Measurements from ENCODE around the gene S100PBP.

The S100PBP gene

DNA sequence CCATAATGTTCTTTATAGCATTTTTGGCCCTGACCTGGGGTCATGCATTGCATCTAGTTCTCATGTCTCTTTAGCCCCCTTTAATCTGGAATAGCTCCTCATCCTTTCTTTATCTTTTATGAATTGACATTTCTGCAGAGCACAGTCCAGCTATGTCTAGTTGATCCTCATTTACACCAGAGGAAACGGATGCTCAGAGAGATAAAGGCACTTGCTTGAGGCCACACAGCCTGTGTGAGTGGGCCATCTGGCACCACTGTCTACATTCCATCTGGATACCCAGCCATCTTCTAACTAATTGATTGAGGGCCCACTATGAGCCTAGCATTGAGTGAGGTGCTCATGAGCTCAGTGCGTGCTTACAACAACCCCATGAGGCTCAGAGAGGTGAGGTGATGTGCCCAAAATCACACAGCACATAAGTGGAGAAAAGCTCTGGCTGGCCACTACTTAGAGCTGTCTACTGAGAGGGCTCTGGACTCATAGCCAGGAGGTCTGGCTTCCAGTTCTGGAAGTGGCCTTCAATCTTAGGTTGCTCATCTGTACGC is 72.4 kb downstream of the S100PBP start:
- no peak overlapping the region for H3K4me3 ChIP-seq (ENCODE audit: low read depth, low read length)
- TF ChIP-seq, protein P1, sequence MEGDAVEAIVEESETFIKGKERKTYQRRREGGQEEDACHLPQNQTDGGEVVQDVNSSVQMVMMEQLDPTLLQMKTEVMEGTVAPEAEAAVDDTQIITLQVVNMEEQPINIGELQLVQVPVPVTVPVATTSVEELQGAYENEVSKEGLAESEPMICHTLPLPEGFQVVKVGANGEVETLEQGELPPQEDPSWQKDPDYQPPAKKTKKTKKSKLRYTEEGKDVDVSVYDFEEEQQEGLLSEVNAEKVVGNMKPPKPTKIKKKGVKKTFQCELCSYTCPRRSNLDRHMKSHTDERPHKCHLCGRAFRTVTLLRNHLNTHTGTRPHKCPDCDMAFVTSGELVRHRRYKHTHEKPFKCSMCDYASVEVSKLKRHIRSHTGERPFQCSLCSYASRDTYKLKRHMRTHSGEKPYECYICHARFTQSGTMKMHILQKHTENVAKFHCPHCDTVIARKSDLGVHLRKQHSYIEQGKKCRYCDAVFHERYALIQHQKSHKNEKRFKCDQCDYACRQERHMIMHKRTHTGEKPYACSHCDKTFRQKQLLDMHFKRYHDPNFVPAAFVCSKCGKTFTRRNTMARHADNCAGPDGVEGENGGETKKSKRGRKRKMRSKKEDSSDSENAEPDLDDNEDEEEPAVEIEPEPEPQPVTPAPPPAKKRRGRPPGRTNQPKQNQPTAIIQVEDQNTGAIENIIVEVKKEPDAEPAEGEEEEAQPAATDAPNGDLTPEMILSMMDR (conservative IDR thresholded peaks at IDR 0.05; ENCODE audit: low read depth, low read length): no peak
- no peak for DNase-seq (ENCODE audit: low read depth)

DNA sequence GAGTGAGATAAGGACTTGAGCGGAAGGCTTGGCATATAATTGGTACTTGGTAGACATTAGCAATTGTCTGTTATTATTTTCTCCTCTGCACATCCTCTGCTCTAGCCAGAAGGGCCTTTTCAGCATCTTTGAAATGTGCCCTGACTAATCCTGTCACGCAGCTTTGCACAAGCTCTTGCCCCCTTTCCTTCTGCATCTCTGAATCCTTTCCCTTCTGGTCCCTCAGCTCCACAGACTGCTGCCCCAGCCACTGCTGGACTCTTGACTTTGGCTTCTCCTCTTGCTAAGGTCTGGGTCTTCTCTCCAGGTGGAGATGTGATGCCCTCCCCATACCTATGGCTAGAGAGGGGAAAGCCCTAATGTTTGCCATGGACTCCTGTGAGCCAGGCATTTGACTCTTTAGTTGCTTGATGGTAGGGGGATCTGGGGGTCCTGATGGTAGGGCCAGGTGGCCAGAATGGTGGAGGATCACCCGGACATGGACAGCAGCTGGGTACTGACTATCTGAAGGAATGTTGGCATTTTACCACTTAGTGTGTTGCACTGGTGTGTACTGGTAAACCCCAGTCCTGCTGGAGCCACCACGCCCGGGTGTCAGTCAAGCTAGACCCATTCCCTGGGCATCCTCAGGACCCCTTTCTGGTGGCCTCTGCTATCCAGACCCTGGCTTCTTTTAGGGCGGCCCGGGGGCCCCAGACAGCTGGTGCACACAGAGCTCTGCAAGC is 73.2 kb downstream of the S100PBP start:
- no peak overlapping the region for H3K4me3 ChIP-seq (ENCODE audit: low read depth, low read length)
- TF ChIP-seq, protein P1 (conservative IDR thresholded peaks at IDR 0.05; ENCODE audit: low read depth, low read length): no peak
- no peak for DNase-seq (ENCODE audit: low read depth)

DNA sequence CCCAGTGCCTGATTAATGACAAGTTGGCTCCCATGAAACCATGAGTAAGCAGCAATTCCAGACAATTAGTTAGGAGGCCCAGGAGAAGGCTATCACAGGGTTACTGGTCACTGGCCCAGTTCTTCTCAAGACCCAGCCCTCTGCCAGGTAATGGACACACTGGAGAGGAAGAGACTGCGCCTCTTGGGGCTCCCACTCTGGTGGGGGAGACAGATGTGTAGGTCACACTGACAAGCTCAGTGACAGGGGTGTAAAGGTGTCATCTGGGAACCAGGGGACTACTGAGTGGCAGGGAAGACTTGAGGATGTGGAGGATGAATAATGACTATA is 73.8 kb downstream of the S100PBP start:
- no peak for DNase-seq (ENCODE audit: low read depth)
- TF ChIP-seq, protein P1 (conservative IDR thresholded peaks at IDR 0.05; ENCODE audit: low read depth, low read length): no peak
- no peak overlapping the region for H3K4me3 ChIP-seq (ENCODE audit: low read depth, low read length)

DNA sequence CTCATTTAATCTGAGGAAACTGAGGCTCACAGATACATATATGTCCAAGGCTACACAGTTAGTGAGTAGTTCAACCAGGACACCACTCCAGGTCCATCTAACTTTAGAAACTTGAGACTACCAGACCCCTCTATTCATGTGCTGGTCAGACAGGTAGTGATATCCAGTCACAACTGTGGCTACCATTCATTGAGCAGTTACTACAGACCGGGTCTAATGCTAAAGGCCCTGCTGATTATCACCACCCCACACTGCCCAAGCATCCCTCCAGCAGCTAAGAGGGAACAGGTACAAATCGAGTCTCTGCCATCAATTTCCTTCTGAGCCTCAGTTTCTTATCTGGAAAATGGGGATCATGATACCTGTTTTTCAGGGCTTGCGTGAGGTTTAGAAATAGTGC is 74.2 kb downstream of the S100PBP start:
- TF ChIP-seq, protein P1 (conservative IDR thresholded peaks at IDR 0.05; ENCODE audit: low read depth, low read length): no peak
- H3K4me3 ChIP-seq (ENCODE audit: low read depth, low read length): no peak overlapping the region
- DNase-seq (ENCODE audit: low read depth): no peak

DNA sequence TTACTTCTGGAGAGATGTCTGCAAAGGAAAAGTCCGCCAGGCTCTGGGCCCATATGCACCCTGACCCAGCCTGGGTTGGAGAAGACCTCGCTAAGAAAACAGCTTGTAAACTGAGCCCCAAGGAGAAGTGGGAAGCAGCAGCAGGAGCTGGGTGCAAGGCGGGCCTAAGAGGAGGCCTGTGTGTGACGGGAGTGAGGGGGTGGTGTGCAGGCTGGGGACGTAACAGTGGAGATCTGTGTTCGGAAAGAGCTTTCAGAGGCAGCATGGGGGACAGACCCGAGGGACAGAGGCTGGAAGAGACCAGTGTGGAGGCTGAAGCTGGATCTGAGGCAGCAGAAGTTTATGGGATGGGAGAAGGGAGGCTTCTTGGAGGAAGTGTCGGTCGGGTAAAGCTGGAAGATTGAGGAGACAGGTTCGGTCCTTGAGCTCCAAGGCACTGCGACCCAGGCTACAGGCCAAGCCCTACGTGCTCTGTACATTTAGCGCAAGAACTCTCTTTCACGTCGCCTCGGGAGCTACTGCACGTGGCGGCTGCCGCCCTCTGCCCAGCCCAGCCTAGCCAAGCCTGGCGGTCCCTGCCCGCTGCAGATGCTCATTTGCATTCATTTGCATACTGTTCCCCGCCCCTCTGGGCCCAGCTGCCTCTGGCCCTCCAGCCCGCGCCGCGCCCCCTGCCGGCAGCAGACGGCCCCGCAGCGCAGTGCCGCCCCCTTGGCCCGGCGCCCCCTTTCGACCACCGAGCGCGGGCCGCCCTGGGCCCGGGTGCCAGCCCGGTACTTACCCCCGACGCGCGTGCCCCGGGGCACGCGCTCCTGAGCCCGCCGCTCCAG is 75.1 kb downstream of the S100PBP start:
- peak overlapping the region; percentile 49 for H3K4me3 ChIP-seq (ENCODE audit: low read depth, low read length)
- peak; percentile 21 for DNase-seq (ENCODE audit: low read depth)
- TF ChIP-seq, protein P1 (conservative IDR thresholded peaks at IDR 0.05; ENCODE audit: low read depth, low read length): peak; percentile 29

DNA sequence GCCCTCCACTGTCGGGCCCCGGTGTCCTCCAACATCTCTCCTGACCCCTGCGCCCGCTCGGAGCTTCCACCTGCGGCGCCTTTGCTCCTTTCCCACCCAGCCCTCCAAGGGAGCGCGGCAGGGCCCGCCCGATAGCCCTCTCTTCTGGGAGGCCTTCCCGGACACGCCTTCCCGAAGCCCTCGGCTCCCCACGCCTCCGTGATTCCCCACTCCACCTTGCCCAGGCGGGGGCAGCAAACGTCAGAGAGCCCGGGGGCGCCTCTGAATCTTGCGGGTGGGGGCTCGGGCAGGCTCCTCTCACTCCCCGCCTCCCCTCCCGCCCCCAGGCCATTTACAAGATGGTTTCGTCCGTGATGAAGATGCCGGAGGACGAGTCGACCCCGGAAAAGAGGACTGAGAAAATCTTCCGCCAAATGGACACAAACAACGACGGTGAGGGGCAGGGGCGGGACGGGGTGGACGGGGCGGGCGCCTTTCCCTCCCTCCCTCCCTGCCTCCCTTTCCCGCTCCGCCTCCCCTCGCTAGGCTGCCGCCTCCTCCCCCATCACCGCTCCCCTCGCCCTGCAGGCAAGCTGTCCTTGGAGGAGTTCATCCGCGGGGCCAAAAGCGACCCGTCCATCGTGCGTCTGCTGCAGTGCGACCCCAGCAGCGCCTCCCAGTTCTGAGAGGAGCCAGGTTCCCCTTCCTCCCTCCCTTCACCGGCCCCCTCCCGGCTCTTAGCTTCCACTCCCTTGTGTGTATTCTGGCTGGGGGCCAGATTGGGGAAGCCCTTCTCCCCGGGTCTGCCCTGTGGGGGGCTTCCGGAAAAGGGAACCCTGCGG is 76.0 kb downstream of the S100PBP start:
- H3K4me3 ChIP-seq (ENCODE audit: low read depth, low read length): peak overlapping the region; percentile 49
- TF ChIP-seq, protein P1 (conservative IDR thresholded peaks at IDR 0.05; ENCODE audit: low read depth, low read length): peak; percentile 38
- peak; percentile 18 for DNase-seq (ENCODE audit: low read depth)
